H1 (cell line): ENCODE results near the gene EN2. TPM values are rescaled to one million over a fixed set of nuclear protein-coding genes. Genes with fewer than 3 reads are reported as not detected.

ENCODE experiments used
- polyA plus RNA-seq, 7 experiments: library from polyadenylated mRNA; depleted of rRNA in 3 of 7; stranded (reverse) in 5 of 7; unstranded in 2 of 7; fragments of >200 nt in 5 of 7; fragments of 200-250 nt in 2 of 7; gene quantifications; 1 replicate in 5 of 7; 2 replicates in 1 of 7; 4 replicates in 1 of 7; pipeline versions ENCODE4 v1.2.1 to v1.2.3, GENCODE V29; 2011 to 2013; ENCODE audit warnings: missing spikeins in 2 of 7, mixed read lengths in 2 of 7
- total RNA-seq: library from RNA; stranded (reverse); fragmentation: NEBNext Ultra II Directional; extraction: Animal tissue kit (Norgen Biotek cat#: 25700); gene quantifications from 2 replicates; pipeline ENCODE4 v1.2.1, GENCODE V29; 2021

The EN2 gene
- total and polyA plus RNA-seq, 2 of the 8 experiments (the other 6 are each of a cell fraction or from before 2014, with no cell fraction given), result not detected

Other genes with a start within 250 kb of the EN2 start
- 40.0 and 44.7 TPM in 2 replicates for gene INSIG1, start 160.3 kb upstream of the EN2 start, total RNA-seq
- gene INSIG1, start 160.3 kb upstream of the EN2 start, polyA plus RNA-seq (2011; rRNA removed), result 58.4 and 68.1 TPM in 2 replicates
- gene CNPY1, start 88.4 kb downstream of the EN2 start, total RNA-seq, result not detected in 2 replicates
- not detected in 2 replicates for gene CNPY1, start 88.4 kb downstream of the EN2 start, polyA plus RNA-seq (2011; rRNA removed)
- 56.5 and 64.6 TPM in 2 replicates for gene RBM33, start 186.5 kb downstream of the EN2 start, total RNA-seq
- 16.5 and 32.5 TPM in 2 replicates for gene RBM33, start 186.5 kb downstream of the EN2 start, polyA plus RNA-seq (2011; rRNA removed)